ENCODE results near the gene ABHD17A. TPM values are rescaled to one million over a fixed set of nuclear protein-coding genes. Genes with fewer than 3 reads are reported as not detected.

ABHD17A gene
- total and polyA plus RNA-seq, 2 donors (not counting 1 experiment from before 2014, with no cell fraction given) = 23.0 to 74.5 TPM

DNA sequence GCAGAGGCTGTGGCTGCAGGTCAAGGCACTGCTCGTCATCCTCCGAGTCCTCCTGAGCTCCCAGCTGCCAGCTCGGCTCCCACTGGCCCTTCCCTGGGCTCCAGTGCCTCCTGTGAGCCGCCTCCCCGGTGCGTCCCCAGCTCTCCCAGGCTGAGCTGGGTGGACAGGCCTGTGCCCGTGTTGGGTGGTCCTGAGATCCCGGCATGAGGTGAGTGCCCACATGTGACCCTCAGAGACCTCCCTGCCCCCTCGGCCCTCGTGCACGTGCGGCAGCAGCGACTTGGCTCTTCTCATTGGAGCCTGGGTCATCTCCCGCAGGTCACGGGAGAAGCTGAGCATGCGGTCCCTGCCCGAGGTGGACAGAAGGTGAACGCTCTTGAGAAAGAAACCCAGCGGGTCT, 35.3 kb upstream of the ABHD17A start:
- Histone ChIP-seq H3K79me2 (ENCODE audit: control insufficient read depth, insufficient read depth, low read length) (no peaks in the 10 kb centered on the region), H3K4me2 (ENCODE audit: extremely low read depth, insufficient read depth, low read length) (no peak overlapping the region), H3K27ac (ENCODE audit: insufficient read depth, low read length) (no peak overlapping the region), H3K9ac (ENCODE audit: insufficient read depth, low read length) (no peak overlapping the region), H3K27me3 (ENCODE audit: control insufficient read depth, insufficient read depth, low read length) (no peaks in the 10 kb centered on the region), H3K4me3 (replicated peaks in 1 of 4; ENCODE audit: control extremely low read depth in 1 of 4, insufficient read depth in 1 of 4, low read depth in 3 of 4, low read length in 4 of 4) (no peak overlapping the region), H3K4me1 (ENCODE audit: control insufficient read depth, extremely low read depth, insufficient read depth, low read length) (no peaks in the 10 kb centered on the region), H4K20me1 (ENCODE audit: control insufficient read depth, extremely low read depth, insufficient read depth, low read length) (no peaks in the 10 kb centered on the region), H3K36me3 (ENCODE audit: control insufficient read depth, insufficient read depth, low read length) (peaks cover 34% of the 10 kb centered on the region), H2AFZ (ENCODE audit: low read length) (no peak overlapping the region), H3K9me3 (ENCODE audit: control insufficient read depth, insufficient read depth, low read depth, low read length) (no peaks in the 10 kb centered on the region)
- TF ChIP-seq, protein P1, sequence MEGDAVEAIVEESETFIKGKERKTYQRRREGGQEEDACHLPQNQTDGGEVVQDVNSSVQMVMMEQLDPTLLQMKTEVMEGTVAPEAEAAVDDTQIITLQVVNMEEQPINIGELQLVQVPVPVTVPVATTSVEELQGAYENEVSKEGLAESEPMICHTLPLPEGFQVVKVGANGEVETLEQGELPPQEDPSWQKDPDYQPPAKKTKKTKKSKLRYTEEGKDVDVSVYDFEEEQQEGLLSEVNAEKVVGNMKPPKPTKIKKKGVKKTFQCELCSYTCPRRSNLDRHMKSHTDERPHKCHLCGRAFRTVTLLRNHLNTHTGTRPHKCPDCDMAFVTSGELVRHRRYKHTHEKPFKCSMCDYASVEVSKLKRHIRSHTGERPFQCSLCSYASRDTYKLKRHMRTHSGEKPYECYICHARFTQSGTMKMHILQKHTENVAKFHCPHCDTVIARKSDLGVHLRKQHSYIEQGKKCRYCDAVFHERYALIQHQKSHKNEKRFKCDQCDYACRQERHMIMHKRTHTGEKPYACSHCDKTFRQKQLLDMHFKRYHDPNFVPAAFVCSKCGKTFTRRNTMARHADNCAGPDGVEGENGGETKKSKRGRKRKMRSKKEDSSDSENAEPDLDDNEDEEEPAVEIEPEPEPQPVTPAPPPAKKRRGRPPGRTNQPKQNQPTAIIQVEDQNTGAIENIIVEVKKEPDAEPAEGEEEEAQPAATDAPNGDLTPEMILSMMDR (conservative IDR thresholded peaks at IDR 0.05 in 1 of 2, IDR thresholded peaks at IDR 0.05 in 1 of 2; ENCODE audit: low read depth in 1 of 2, low read length in 2 of 2) = no peak
- no peak for TF ChIP-seq EZH2 (IDR thresholded peaks at IDR 0.05; ENCODE audit: low read length, missing control alignments)
- DNase-seq (ENCODE audit: low read depth in 2 of 2) = no peak

DNA sequence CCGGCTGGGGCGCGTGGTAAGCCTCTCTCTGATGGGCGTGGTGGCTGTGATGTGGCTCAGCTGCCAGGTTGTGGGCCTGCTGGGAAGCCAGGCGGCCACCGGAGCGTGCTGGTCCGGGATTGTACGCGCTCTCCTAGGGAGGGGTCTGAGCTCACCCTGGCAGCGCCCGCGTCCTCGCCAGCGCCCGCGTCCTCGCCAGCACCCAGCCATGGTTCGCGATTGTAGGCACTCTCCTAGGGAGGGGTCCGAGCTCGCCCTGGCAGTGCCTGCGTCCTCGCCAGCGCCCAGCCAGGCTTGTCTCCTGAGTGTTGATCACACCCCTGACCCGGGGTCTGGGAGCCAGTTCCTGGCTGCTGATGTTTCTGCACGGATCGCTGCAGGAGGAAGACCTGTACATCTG, 33.7 kb upstream of the ABHD17A start:
- no peak for DNase-seq (ENCODE audit: low read depth in 2 of 2)
- H2AFZ ChIP-seq (ENCODE audit: low read length) = no peak overlapping the region
- peaks cover 4% of the 10 kb centered on the region for H3K79me2 ChIP-seq (ENCODE audit: control insufficient read depth, insufficient read depth, low read length)
- no peak overlapping the region for H3K4me3 ChIP-seq (replicated peaks in 1 of 4; ENCODE audit: control extremely low read depth in 1 of 4, insufficient read depth in 1 of 4, low read depth in 3 of 4, low read length in 4 of 4)
- TF ChIP-seq, protein P1 (conservative IDR thresholded peaks at IDR 0.05 in 1 of 2, IDR thresholded peaks at IDR 0.05 in 1 of 2; ENCODE audit: low read depth in 1 of 2, low read length in 2 of 2) = no peak
- no peak for TF ChIP-seq EZH2 (IDR thresholded peaks at IDR 0.05; ENCODE audit: low read length, missing control alignments)
- no peak overlapping the region for H3K9ac ChIP-seq (ENCODE audit: insufficient read depth, low read length)
- H3K36me3 ChIP-seq (ENCODE audit: control insufficient read depth, insufficient read depth, low read length) = peaks cover 30% of the 10 kb centered on the region
- no peaks in the 10 kb centered on the region for H3K9me3 ChIP-seq (ENCODE audit: control insufficient read depth, insufficient read depth, low read depth, low read length)
- H3K4me2 ChIP-seq (ENCODE audit: extremely low read depth, insufficient read depth, low read length) = no peak overlapping the region
- H3K4me1 ChIP-seq (ENCODE audit: control insufficient read depth, extremely low read depth, insufficient read depth, low read length) = no peaks in the 10 kb centered on the region
- H4K20me1 ChIP-seq (ENCODE audit: control insufficient read depth, extremely low read depth, insufficient read depth, low read length) = no peaks in the 10 kb centered on the region
- H3K27ac ChIP-seq (ENCODE audit: insufficient read depth, low read length) = no peak overlapping the region
- H3K27me3 ChIP-seq (ENCODE audit: control insufficient read depth, insufficient read depth, low read length) = no peaks in the 10 kb centered on the region

DNA sequence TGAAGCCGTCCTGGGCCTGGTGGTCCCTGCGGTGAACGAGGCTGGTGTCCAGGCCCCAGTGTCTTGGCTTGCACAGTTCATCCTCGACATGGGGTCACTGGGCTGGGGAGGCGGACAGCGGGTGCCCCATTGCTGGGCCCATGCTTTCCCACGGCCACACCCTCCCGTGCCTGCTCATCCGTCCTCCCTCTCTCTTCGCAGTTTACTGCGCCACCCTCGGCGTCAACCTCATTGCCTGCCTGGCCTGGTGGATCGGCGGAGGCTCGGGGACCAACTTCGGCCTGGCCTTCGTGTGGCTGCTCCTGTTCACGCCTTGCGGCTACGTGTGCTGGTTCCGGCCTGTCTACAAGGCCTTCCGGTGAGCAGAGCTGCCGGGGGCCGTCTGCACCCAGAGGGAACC, 32.6 kb upstream of the ABHD17A start:
- H2AFZ ChIP-seq (ENCODE audit: low read length) = no peak overlapping the region
- H3K4me3 ChIP-seq (replicated peaks in 1 of 4; ENCODE audit: control extremely low read depth in 1 of 4, insufficient read depth in 1 of 4, low read depth in 3 of 4, low read length in 4 of 4) = no peak overlapping the region
- no peaks in the 10 kb centered on the region for H3K27me3 ChIP-seq (ENCODE audit: control insufficient read depth, insufficient read depth, low read length)
- H3K79me2 ChIP-seq (ENCODE audit: control insufficient read depth, insufficient read depth, low read length) = peaks cover 12% of the 10 kb centered on the region
- TF ChIP-seq EZH2 (IDR thresholded peaks at IDR 0.05; ENCODE audit: low read length, missing control alignments) = no peak
- TF ChIP-seq, protein P1 (conservative IDR thresholded peaks at IDR 0.05 in 1 of 2, IDR thresholded peaks at IDR 0.05 in 1 of 2; ENCODE audit: low read depth in 1 of 2, low read length in 2 of 2) = no peak
- no peaks in the 10 kb centered on the region for H3K9me3 ChIP-seq (ENCODE audit: control insufficient read depth, insufficient read depth, low read depth, low read length)
- no peaks in the 10 kb centered on the region for H4K20me1 ChIP-seq (ENCODE audit: control insufficient read depth, extremely low read depth, insufficient read depth, low read length)
- H3K27ac ChIP-seq (ENCODE audit: insufficient read depth, low read length) = no peak overlapping the region
- H3K36me3 ChIP-seq (ENCODE audit: control insufficient read depth, insufficient read depth, low read length) = peaks cover 31% of the 10 kb centered on the region
- DNase-seq (ENCODE audit: low read depth in 2 of 2) = no peak
- H3K4me1 ChIP-seq (ENCODE audit: control insufficient read depth, extremely low read depth, insufficient read depth, low read length) = no peaks in the 10 kb centered on the region
- H3K9ac ChIP-seq (ENCODE audit: insufficient read depth, low read length) = no peak overlapping the region
- no peak overlapping the region for H3K4me2 ChIP-seq (ENCODE audit: extremely low read depth, insufficient read depth, low read length)
